ENCODE data around the gene ADAMTS16.

The ADAMTS16 gene

DNA sequence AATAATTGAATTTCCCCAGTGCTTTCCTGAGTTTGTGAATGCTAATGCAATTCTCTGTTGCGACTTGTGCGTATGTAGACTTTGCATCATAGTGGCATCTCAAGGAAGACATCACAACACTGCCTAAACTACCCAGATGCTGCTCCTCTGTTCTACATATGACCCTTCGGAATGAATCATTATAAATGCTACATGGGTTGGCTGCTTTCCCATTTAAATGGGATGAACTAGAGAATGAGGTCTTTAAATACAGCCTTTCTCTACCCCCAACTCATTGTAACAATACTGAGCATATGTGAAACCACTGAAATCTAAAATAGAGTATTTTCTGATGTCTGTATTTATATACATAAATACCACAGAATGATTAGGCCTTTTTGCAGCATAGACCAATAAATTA, 145.8 kb downstream of the ADAMTS16 start:
- Histone ChIP-seq H3K23ac (ENCODE audit: low read length) (no peak overlapping the region), H3K4me3 (ENCODE audit: low read depth, low read length) (no peak overlapping the region), H4K91ac (ENCODE audit: low read depth, low read length) (no peak overlapping the region), H2BK120ac (ENCODE audit: insufficient read depth, low read length, poor library complexity) (no peak overlapping the region), H3K4me1 (ENCODE audit: control insufficient read depth in 1 of 2, insufficient read depth in 2 of 2, low read length in 2 of 2) (no peaks in the 10 kb centered on the region), H2AFZ (ENCODE audit: insufficient read depth, low read length, poor library complexity) (no peak overlapping the region), H3K27ac (ENCODE audit: low read depth, low read length) (no peak overlapping the region), H3K4ac (ENCODE audit: low read depth, low read length) (no peak overlapping the region), H3K18ac (ENCODE audit: low read length) (no peak overlapping the region), H3K79me2 (ENCODE audit: control insufficient read depth, insufficient read depth, low read length, poor library complexity) (no peaks in the 10 kb centered on the region), H3K9me3 (ENCODE audit: insufficient read depth, low read depth, low read length) (peaks cover 2% of the 10 kb centered on the region), H2BK12ac (ENCODE audit: low read length) (no peak overlapping the region), H2BK5ac (ENCODE audit: low read depth, low read length, poor library complexity) (no peak overlapping the region), H3K14ac (ENCODE audit: low read length) (no peak overlapping the region), H3K4me2 (ENCODE audit: low read length) (no peak overlapping the region), H4K8ac (ENCODE audit: low read depth, low read length) (no peak overlapping the region), H3K36me3 (ENCODE audit: control insufficient read depth in 1 of 2, insufficient read depth in 2 of 2, low read length in 2 of 2) (no peaks in the 10 kb centered on the region), H3K9ac (ENCODE audit: low read length) (no peak overlapping the region), H3K79me1 (ENCODE audit: low read length) (peaks cover 2% of the 10 kb centered on the region), H2AK5ac (ENCODE audit: low read length) (no peak overlapping the region), H3K27me3 (ENCODE audit: insufficient read depth, low read length) (no peaks in the 10 kb centered on the region), H4K12ac (ENCODE audit: low read depth, low read length) (no peak overlapping the region)
- WGBS (ENCODE audit: extremely low coverage, insufficient coverage, insufficient read length) = no CpG with 5 or more reads among the region's 3 CpGs
- DNase-seq = no peak

DNA sequence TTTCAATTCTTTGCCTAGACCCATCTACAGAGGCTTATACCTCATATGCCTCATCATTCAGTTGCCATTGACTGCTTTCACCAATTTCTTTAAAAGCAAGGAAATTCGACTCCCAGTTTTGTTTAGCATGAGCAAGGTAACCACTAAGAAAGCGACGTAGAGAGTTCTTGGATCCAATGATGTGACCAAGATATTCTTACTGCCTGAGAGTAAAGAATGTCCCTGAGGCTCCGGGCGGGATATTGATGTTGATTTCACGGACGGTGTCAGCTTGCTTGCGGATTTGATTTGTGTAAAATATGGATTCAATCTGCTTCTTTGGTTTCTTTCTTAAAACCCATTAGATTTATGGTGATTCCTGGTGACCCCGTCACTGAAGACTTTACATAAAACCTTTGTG, 147.3 kb downstream of the ADAMTS16 start:
- Histone ChIP-seq H4K12ac (ENCODE audit: low read depth, low read length) (no peak overlapping the region), H2BK120ac (ENCODE audit: insufficient read depth, low read length, poor library complexity) (no peak overlapping the region), H3K79me1 (ENCODE audit: low read length) (peaks cover 2% of the 10 kb centered on the region), H3K79me2 (ENCODE audit: control insufficient read depth, insufficient read depth, low read length, poor library complexity) (no peaks in the 10 kb centered on the region), H3K9ac (ENCODE audit: low read length) (no peak overlapping the region), H3K4me1 (ENCODE audit: control insufficient read depth in 1 of 2, insufficient read depth in 2 of 2, low read length in 2 of 2) (peaks cover 3% of the 10 kb centered on the region in 2 experiments), H3K18ac (ENCODE audit: low read length) (no peak overlapping the region), H3K27me3 (ENCODE audit: insufficient read depth, low read length) (no peaks in the 10 kb centered on the region), H3K14ac (ENCODE audit: low read length) (no peak overlapping the region), H2BK12ac (ENCODE audit: low read length) (no peak overlapping the region), H3K23ac (ENCODE audit: low read length) (no peak overlapping the region), H4K91ac (ENCODE audit: low read depth, low read length) (no peak overlapping the region), H3K27ac (ENCODE audit: low read depth, low read length) (no peak overlapping the region), H3K4me3 (ENCODE audit: low read depth, low read length) (no peak overlapping the region), H2BK5ac (ENCODE audit: low read depth, low read length, poor library complexity) (no peak overlapping the region), H2AK5ac (ENCODE audit: low read length) (no peak overlapping the region), H3K9me3 (ENCODE audit: insufficient read depth, low read depth, low read length) (peaks cover 2% of the 10 kb centered on the region), H3K36me3 (ENCODE audit: control insufficient read depth in 1 of 2, insufficient read depth in 2 of 2, low read length in 2 of 2) (no peaks in the 10 kb centered on the region), H4K8ac (ENCODE audit: low read depth, low read length) (no peak overlapping the region), H3K4me2 (ENCODE audit: low read length) (no peak overlapping the region), H3K4ac (ENCODE audit: low read depth, low read length) (no peak overlapping the region), H2AFZ (ENCODE audit: insufficient read depth, low read length, poor library complexity) (no peak overlapping the region)
- no CpG with 5 or more reads among the region's 9 CpGs for WGBS (ENCODE audit: extremely low coverage, insufficient coverage, insufficient read length)
- DNase-seq = peak; percentile 19 to 74

DNA sequence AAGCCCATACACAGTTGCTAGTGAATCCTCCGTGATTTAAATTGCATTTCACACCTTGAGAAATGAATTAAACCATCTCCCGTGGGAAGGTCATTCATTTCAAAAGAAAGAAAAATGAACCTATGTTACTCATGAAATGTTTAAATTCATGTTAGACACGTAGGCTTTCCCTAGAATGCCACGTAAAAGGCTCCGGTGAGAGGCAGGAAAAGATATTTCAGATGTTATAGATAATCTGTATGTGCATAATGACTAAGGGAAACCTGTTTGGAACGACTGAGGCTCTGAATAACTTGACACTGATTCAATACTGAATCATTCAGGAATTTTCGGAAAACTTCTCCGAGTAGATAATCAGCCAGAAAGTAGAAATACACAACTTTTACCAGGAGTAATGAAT, 148.1 kb downstream of the ADAMTS16 start:
- no peak overlapping the region for H3K14ac ChIP-seq (ENCODE audit: low read length)

DNA sequence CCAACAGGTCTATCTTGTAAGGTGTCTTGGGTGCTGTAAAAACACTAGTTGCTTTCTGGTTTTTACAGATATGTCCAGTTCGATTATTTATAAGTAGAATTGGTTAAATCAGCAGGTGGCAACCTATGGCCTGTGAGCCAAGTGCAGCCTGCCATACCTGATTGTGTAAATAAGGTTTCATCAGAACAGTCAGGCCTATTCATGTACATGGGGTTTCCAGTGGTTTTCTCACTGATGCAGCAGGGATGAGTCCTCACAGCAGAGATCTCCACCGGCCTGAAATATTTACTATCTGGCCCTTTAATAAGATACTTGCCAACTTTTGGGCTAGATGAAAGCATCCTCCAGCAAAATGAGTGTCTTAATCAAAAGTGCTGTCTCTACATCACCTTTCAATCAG, 149.4 kb downstream of the ADAMTS16 start:
- WGBS (ENCODE audit: extremely low coverage, insufficient coverage, insufficient read length) = no CpG with 5 or more reads among the region's 2 CpGs
- H3K79me1 ChIP-seq (ENCODE audit: low read length) = peaks cover 6% of the 10 kb centered on the region
- H3K79me2 ChIP-seq (ENCODE audit: control insufficient read depth, insufficient read depth, low read length, poor library complexity) = no peaks in the 10 kb centered on the region
- no peak overlapping the region for H3K23ac ChIP-seq (ENCODE audit: low read length)
- no peak for DNase-seq
- no peak overlapping the region for H4K91ac ChIP-seq (ENCODE audit: low read depth, low read length)
- H2BK5ac ChIP-seq (ENCODE audit: low read depth, low read length, poor library complexity) = no peak overlapping the region
- H3K36me3 ChIP-seq (ENCODE audit: control insufficient read depth in 1 of 2, insufficient read depth in 2 of 2, low read length in 2 of 2) = peaks cover 0 to 2% of the 10 kb centered on the region in 2 experiments
- no peak overlapping the region for H3K4me3 ChIP-seq (ENCODE audit: low read depth, low read length)
- no peak overlapping the region for H2BK120ac ChIP-seq (ENCODE audit: insufficient read depth, low read length, poor library complexity)
- H3K27me3 ChIP-seq (ENCODE audit: insufficient read depth, low read length) = no peaks in the 10 kb centered on the region
- H3K9me3 ChIP-seq (ENCODE audit: insufficient read depth, low read depth, low read length) = peaks cover 2% of the 10 kb centered on the region
- H3K4me1 ChIP-seq (ENCODE audit: control insufficient read depth in 1 of 2, insufficient read depth in 2 of 2, low read length in 2 of 2) = peaks cover 3% of the 10 kb centered on the region in 2 experiments
- no peak overlapping the region for H2AK5ac ChIP-seq (ENCODE audit: low read length)
- H3K4me2 ChIP-seq (ENCODE audit: low read length) = no peak overlapping the region
- H4K8ac ChIP-seq (ENCODE audit: low read depth, low read length) = no peak overlapping the region
- no peak overlapping the region for H3K18ac ChIP-seq (ENCODE audit: low read length)
- H3K9ac ChIP-seq (ENCODE audit: low read length) = no peak overlapping the region
- no peak overlapping the region for H3K27ac ChIP-seq (ENCODE audit: low read depth, low read length)
- H4K12ac ChIP-seq (ENCODE audit: low read depth, low read length) = no peak overlapping the region
- H2AFZ ChIP-seq (ENCODE audit: insufficient read depth, low read length, poor library complexity) = no peak overlapping the region
- no peak overlapping the region for H3K14ac ChIP-seq (ENCODE audit: low read length)
- H3K4ac ChIP-seq (ENCODE audit: low read depth, low read length) = no peak overlapping the region
- H2BK12ac ChIP-seq (ENCODE audit: low read length) = no peak overlapping the region

More for the DNA sequence above, 148.1 kb downstream of the ADAMTS16 start:
- peak; percentile 54 to 92 for DNase-seq
- no peak overlapping the region for H2BK5ac ChIP-seq (ENCODE audit: low read depth, low read length, poor library complexity)
- no peak overlapping the region for H4K91ac ChIP-seq (ENCODE audit: low read depth, low read length)
- peaks cover 3% of the 10 kb centered on the region in 2 experiments for H3K4me1 ChIP-seq (ENCODE audit: control insufficient read depth in 1 of 2, insufficient read depth in 2 of 2, low read length in 2 of 2)
- no peak overlapping the region for H4K12ac ChIP-seq (ENCODE audit: low read depth, low read length)
- H3K27me3 ChIP-seq (ENCODE audit: insufficient read depth, low read length) = no peaks in the 10 kb centered on the region
- no peaks in the 10 kb centered on the region for H3K79me2 ChIP-seq (ENCODE audit: control insufficient read depth, insufficient read depth, low read length, poor library complexity)
- no peak overlapping the region for H2AFZ ChIP-seq (ENCODE audit: insufficient read depth, low read length, poor library complexity)
- no peak overlapping the region for H3K18ac ChIP-seq (ENCODE audit: low read length)
- H2AK5ac ChIP-seq (ENCODE audit: low read length) = no peak overlapping the region
- H3K4ac ChIP-seq (ENCODE audit: low read depth, low read length) = no peak overlapping the region
- H3K4me3 ChIP-seq (ENCODE audit: low read depth, low read length) = no peak overlapping the region
- no peak overlapping the region for H2BK12ac ChIP-seq (ENCODE audit: low read length)
- no peak overlapping the region for H3K27ac ChIP-seq (ENCODE audit: low read depth, low read length)
- no peak overlapping the region for H3K23ac ChIP-seq (ENCODE audit: low read length)
- peaks cover 6% of the 10 kb centered on the region for H3K79me1 ChIP-seq (ENCODE audit: low read length)
- H3K4me2 ChIP-seq (ENCODE audit: low read length) = no peak overlapping the region
- no peak overlapping the region for H3K9ac ChIP-seq (ENCODE audit: low read length)
- H3K36me3 ChIP-seq (ENCODE audit: control insufficient read depth in 1 of 2, insufficient read depth in 2 of 2, low read length in 2 of 2) = no peaks in the 10 kb centered on the region
- H2BK120ac ChIP-seq (ENCODE audit: insufficient read depth, low read length, poor library complexity) = no peak overlapping the region
- H4K8ac ChIP-seq (ENCODE audit: low read depth, low read length) = no peak overlapping the region
- peaks cover 2% of the 10 kb centered on the region for H3K9me3 ChIP-seq (ENCODE audit: insufficient read depth, low read depth, low read length)
- no CpG with 5 or more reads among the region's 8 CpGs for WGBS (ENCODE audit: extremely low coverage, insufficient coverage, insufficient read length)

Measured in trophoblast cell (in vitro differentiated cells and primary cell).